Activated CD8-positive, alpha-beta memory T cell treated with anti-CD3 and anti-CD28 coated beads for 1 hour (primary cell): Measurements from ENCODE around the gene PSG1.
"Not testable (repeated sequence)": the region's sequence is repeated elsewhere in the genome, so short reads cannot be mapped to it uniquely, and the experiment has no call there.

Experiments
- DNase-seq, 2 donors: peaks; one replicate each; pipeline ENCODE4 v3.0.0-alpha.2; 2020; ENCODE audit warnings: low read depth in 1 of 2; ENCODE audit errors: extremely low read depth in 1 of 2

PSG1 gene

DNA sequence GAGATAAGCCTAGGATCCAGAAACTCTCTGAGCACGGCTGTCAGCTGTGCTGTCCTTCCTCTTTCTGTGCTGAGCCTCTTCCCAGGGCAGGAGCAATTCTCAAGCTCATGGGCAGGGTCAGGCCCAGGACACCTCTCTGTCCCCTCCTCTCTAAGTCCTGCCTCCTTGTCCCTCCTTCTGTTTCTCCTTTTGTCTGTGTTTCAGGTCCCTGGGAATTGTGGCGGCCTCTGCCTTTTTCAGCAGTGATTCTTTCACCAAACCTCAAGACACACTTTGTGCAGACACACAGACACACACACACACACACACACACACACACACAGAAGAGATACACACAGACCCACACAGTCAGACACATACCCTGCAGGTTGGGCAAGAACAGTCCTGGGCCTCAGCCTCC, at the start of gene PSG1:
Gene PSG1, minus strand, starts transcription at position 101 of the 400 bp plus-strand sequence. CDS start 132 bp downstream, outside the sequence.
- no peak for DNase-seq

DNA sequence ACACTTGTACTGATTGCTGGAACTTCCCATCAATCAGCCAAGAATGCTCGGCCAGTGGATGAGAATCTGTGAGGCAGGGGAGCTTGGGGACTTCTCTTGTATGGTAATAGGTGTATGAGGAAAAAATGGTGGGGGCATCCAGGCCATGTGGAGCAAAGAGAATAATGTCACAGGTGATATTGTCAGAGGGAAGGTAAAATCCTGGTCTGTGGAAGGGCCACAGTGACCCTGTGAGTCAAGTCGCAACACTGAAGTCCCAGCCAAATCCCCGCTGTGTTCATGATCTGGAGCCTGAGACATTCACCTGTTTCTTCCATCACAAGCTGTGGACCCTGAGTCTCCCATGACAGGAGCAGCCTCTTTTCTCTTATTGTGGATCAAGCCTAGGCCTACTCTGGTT, 49.4 kb upstream of the PSG1 start:
- no peak for DNase-seq

DNA sequence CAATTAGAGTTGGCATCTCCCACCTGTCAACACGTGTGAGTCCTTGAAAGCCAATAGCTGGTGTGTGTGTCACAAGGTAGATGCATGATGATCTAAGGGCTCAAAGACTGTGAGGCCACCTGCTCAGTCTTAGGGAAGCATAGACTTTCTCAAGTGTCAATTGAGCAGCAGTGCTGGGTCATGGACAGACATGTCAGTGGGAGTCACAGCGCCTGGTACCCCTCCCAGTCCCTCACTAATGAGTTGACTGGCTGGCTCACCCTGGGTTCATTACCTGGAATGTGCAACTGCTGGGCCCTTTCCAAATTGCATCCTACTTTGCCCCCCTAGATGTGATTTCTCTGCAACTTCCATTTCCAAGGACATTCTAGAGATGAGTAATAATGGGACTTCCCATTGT, 47.3 kb upstream of the PSG1 start:
- no peak for DNase-seq

DNA sequence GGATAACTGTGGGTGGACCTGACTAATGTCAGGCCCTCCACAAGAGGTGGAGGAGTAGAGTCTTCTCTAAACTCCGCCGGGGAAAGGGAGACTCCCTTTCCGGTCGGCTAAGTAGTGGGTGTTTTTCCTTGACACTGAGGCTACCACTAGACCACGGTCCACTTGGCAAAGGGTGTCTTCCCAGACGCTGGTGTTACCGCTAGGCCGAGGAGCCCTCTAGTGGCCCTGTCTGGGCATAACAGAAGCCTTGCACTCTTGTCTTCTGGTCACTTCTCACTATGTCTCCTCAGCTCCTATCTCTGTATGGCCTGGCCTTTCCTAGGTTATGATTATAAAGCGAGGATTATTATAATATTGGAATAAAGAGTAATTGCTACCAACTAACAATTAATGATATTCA, 43.6 kb upstream of the PSG1 start:
- peak in 1 of 2 donors; percentile 7 for DNase-seq

DNA sequence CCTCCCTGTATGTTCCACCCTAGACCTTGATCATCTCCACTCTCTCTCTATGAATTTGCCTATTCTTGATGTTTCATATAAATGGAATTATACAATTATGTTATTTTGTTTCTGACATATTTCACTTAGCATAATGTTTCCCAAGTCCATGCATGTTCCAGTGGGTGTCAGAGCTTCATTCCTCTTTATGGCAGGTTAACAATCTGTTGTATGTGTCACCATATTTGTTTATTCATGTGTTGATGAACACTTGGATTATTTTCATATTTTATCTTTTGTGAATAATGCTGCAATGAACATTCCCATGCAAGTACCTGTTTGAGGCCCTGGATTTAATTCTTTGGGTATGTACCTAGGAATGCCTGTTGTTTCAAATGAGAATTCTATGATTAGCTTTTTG, 41.5 kb upstream of the PSG1 start:
- DNase-seq, result not testable (repeated sequence)

DNA sequence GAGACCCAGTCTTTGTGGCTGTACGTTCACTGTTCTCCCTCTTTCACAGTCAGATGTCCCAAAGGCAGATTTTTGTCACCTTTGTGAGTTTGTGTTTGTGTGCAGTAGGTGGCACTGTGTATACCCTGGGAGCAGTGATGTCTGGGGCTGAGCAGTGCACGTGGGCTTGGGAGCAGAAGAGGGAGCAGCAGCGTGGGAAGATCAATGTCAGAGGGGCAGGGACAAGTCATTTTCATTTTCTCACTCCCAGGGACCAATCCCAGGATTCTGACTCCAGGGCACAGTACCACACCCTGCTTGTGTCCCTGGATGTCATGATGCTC, 40.2 kb upstream of the PSG1 start:
- DNase-seq, result no peak

DNA sequence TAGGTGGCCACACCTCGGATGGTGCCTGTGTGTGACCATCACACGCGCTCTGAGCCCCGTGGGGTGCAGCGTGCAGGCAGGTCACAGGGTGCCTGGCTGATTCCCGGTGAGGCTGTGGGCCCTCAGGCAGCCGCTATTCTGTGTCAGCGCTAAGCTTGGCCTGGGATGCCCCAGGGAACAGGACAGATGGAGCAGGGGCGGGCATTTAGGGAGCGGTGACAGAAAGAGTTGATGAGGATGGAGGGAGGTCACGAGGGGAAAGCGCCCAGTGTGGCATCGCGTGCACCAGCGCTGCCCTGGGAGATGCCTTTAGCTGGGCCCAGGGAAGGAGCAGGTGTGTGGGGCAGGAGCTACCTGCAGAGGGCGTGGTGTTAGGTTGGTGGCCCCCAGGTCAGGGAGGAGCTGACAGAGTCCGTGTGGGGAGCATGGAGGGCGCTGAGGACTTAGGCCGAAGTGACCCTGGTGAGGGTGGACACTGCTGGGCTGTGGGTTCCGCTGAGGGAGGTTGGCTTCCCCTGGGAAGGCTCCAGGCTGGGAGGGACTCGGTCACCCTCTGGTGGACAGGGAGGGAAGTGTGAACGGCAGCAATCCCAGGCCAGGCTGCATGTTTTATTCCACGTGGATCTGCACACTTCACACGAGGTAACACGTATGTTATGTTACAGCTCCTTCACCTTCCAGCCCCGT, 39.7 kb upstream of the PSG1 start:
- DNase-seq, result not testable (repeated sequence)

DNA sequence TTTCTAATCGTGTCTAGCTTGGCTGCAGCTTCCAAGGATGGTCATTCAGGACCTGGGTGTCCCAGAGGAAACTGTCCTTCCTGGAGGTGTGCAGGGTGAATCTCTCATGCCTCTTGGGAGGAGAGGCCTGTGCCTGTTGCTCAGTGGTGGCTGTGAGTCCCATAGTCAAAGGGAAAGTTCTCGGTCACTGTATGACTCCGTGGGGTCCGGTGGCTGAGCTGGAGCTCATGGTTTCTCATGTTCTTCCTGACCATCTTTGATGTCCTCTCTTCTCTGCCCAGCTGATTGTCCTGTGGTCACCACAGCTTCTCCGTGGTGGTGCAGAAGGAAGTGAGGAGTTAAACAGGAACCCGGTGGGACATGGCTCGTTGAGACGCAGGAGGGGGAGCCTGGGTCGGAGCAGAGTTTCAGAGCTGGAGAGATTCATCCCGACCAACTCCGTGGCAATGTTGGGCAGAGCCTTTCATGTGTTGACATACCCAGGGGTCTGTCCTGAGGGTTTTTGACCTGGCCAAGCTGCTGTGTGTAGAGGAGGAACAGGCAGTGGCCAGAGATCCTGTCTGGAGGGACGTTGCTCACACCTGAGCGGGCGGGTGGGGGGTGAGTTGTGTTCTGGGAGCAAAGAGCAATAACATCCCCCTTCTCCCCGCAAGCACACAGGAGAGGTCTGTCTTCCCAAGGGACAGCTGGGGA, 39.0 kb upstream of the PSG1 start:
- DNase-seq, result not testable (repeated sequence)

DNA sequence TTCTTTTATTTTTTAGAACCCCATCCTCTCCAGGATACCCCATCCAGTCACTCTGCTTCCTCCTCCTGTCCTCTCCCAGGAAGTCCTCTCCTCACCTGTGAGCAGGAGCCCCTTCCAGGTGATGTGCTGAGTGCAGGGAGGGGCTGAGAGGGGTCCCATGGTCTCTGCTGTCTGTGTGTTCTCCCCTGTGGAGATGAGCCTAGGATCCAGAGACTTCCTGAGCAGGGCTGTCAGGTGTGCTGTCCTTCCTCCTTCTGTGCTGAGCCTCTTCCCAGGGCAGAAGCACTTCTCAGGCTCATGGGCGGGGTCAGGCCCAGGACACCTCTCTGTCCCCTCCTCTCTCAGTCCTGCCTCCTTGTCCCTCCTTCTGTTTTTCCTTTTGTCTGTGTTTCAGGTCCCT, 38.1 kb upstream of the PSG1 start, which contains the start of gene PSG6:
Gene PSG6, minus strand, starts transcription at position 261 of the 400 bp plus-strand sequence. Its CDS starts 102 bp downstream, at position 159.
- not testable (repeated sequence) for DNase-seq

DNA sequence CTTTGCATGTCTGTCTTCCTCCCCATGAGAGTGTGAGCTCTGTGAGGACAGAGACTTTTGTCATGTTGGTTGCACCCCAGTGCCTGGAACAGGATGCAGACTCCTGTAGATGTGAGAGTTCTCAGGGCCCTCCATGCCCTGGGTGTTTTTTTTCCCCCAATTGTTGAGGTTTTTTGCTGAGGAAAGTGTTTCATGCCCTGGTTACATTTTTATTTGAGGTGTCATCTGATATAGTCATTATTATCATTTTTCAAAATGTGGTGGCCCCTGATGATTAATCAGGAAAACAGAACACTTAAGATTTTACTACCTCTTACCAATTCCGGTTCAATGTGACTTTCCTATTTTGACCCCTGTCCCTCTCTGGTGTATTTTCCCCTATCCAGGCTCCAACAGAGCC, 37.4 kb upstream of the PSG1 start:
- DNase-seq, result not testable (repeated sequence)

DNA sequence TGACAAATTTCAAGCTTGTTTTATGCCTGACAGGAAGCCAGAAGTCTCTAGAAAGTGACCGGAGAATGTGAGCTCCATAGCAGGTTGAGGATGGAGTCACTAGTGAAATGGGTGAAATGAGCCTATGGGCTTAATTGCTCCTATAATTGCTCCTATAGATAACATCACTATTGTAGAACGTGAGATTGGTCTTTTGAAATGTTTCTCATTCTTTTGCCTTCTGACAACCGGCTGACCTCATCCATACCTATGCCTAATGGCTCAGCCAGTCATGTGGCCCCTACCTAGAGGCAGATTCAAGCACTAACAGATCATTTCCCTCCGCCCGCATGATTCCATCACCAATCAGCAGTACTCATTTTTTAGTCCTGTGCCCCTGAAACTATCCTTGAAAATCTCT, 34.0 kb upstream of the PSG1 start:
- not testable (repeated sequence) for DNase-seq

DNA sequence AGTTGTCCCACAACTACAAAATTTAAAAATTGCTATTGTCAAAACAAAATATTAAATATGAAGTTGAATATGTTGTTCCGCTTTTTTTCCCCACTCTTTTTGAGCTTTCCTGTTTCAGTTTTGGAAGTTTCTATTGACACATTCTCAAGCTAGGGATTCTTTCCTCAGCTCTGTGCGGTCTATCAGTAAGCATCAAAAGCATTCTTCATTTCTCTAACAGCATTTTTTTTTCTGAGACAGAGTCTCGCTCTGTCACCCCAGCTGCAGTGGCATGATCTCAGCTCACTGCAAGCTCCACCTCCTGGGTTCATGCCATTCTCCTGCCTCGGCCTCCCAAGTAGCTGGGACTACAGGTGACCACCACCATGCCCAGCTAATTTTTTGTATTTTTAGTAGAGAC, 33.4 kb upstream of the PSG1 start:
- not testable (repeated sequence) for DNase-seq

DNA sequence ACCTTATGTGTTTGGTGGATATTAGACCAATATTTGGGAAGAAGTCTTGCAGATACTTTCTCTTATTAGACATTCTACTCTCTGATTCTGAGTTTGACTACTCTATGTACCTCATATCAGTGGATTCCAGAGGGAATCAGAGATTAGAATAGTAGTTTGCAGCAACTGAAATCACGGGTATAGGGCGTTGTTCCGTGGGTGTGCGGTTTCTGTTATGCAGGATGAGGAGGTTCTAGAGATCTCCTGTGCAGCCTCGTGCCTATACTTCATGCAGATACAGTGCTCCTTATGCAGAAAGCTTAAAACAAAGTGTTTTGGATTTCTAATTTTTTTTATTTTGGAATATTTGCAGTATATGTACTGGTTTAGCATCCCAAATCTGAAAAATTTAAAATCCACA, 32.2 kb upstream of the PSG1 start:
- DNase-seq, result not testable (repeated sequence)

DNA sequence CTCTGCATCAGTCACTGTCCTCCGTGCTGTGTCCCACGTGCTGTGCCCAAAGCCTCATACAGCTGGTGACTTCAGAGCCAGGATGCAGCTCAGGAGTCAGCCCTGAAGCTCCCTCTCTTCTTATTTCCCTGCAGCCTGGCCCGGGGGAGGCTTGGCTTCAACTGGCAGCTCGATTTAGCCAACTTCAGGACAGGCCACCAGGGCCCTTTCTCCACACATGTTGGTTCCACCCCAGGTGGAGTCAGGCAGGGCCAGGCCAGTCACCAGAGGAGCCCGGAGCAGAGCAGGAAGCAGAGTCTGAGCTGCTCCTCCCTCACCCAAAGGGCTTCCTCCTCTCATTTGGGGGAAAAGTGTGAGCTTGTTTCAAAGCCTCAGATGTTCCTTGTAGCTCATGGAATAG, 26.6 kb upstream of the PSG1 start:
- DNase-seq, result not testable (repeated sequence)

DNA sequence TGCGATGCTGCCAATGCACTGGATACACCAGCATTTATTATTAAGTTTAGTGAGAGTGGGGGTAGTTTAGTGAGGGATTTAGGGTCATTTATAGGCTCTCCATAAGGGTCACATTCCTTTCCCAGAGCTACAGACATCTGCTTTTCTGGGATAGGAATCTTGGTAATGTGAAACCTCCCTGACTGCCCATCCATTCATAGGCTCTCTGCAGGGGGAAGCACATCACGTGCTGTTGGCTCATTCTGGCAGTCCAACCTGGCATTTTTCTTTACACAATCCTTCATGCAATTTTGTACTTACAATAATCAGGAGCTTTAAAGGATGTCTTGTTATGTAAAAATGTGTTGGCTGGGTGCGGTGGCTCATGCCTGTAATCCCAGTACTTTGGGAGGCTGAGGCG, 21.0 kb upstream of the PSG1 start:
- not testable (repeated sequence) for DNase-seq

DNA sequence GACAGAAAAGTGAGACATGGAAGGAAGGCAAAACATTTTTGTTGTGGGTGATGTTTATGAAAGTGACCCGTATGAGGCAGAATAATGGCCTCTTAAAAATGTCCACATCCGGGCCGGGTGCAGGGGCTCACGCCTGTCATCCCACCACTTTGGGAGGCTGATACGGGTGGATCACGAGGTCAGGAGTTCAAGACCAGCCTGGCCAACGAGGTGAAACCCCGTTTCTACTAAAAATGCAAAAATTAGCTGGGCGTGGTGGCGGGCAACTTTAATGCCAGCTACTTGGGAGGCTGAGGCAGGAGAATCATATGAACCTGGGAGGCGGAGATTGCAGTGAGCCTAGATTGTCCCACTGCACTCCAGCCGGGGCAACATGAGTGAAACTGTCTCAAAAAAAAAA, 20.2 kb upstream of the PSG1 start:
- DNase-seq, result not testable (repeated sequence)

DNA sequence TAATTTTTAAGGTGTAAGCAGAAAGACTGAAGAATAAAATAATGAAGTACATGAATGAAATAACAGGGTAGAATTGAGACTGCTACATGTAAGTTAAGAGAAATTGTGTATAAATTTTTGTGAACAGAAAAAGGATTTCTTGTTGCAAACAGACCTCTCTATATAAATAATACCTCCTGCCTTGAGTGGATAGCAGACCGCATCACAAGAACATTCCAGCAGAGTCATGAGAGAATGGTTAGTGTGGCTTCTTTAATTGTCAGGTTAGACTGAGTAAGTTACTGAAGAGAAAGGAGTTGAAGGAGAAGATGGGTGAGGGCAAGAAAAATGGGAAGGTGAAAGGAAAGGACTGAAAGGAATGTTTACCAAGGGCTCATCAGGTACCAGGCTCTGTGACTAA, 19.6 kb upstream of the PSG1 start:
- DNase-seq, result not testable (repeated sequence)

DNA sequence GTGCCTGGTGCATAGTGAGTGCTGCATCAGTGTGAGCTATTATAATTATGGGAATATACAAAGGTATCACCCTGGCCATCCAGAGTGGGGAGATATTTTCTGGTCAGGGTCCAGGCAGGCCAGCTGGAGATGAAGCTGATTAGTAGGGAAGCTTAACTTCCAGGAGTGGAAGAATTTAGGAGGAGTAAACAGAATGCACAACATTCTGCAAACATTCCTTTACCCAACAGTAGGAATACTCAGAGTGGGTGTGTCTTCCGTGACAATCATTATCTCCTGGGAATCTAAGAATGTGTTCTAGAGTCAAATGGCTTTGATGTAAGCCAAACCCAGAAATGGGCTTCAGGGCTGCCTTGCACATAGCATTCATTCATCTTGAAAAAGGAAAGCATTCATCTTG, 19.1 kb upstream of the PSG1 start:
- DNase-seq, result not testable (repeated sequence)

DNA sequence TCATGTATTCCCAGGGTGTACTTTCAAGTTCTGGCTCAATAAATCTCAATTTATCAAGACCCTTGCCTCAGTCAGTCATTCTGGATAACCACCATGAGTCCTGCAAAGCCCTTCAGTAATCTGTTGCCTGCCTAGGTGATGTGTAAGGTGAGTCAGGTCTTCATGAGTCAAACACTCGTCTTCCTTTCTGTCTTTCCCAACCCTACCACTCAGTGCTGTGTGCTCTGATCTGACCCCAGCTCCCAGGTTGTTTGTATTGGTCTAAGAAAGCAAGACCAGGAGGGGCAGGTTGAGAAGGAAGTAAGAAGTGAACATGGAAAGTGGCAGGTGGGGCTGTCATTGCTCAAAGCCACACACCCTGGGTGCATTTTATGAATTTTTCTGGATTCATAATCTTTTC, 18.2 kb upstream of the PSG1 start:
- not testable (repeated sequence) for DNase-seq

DNA sequence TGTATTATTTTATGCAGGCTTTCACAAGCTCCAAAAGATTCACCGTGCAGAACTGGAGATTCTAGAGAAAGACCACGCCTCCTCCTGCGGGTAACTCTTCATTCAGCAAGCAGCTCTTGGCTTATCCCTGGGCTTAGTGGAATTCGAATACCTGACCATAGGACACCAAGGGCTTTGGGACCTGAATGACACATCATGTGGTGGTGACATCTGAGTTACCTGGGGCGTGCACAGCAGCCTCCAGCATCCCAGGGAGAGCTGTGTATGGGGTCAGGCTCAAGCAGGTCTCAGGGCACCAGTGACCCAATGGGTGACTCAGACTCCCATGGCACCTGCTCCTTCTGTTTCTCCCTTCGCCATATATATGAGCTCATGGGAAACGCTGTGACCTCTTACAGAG, 10.9 kb upstream of the PSG1 start:
- DNase-seq, result not testable (repeated sequence)

DNA sequence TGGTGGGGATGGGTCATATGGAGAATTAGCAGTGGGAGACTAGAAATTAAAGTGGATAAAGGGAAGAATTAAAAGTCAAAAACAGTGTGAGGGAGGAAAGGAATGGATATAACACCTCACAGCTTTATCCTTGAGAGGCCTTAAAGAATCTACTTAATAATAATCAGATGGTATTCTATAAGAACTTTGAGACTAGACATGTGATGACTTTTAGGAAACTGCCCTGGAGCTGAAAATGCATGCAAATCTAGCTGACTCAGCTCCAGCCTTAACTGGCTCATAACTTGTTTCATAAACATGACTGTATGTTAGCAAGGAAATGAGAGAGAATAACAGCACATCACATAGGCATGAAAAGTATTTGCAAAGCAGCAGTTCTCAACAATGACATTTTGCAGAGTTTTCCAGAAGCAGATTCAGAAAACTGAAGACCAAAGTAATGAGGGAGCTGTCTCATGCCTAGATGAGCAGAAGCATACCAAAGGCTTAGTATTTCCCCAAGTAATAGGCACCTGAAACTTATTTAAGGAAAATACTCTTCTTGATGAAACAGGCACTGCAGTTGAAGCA, 8.4 kb upstream of the PSG1 start:
- not testable (repeated sequence) for DNase-seq

DNA sequence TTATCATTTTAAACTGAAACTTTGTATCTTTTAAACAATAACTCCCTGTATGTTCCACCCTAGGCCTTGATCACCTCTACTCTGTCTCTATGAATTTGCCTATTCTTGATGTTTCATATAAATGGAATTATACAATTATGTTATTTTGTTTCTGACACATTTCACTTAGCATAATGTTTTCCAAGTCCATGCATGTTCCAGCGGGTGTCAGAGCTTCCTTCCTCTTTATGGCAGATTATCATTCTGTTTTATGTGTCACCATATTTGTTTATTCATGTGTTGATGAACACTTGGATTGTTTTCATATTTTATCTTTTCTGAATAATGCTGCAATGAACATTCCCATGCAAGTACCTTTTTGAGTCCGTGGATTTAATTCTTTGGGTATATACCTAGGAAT, 3.2 kb upstream of the PSG1 start:
- not testable (repeated sequence) for DNase-seq
